KBM-7 (cell line): ENCODE results near the gene ABITRAM.
"Not testable (repeated sequence)": the region's sequence is repeated elsewhere in the genome, so short reads cannot be mapped to it uniquely, and the experiment has no call there.

ENCODE experiments used
- DNase-seq: peaks from one replicate; pipeline ENCODE4 v3.0.0-alpha.2; 2015
- in situ Hi-C: fragments of 300-500 bp; cut with MboI; formaldehyde crosslinking; loops from 2 replicates; pipeline ENCODE4 v1.14.3; 2020; ENCODE audit warnings: low sequenced_read_pairs, low pct_unique_long_range_greater_than_20kb, mixed read lengths

Gene ABITRAM

GRCh38 chr9:108934323-108934893 is at the start of gene ABITRAM:
ABITRAM (plus strand) TSS chr9:108934400; CDS start chr9:108934487, 87 bp downstream.
- peak; percentile 81 for DNase-seq
- in situ Hi-C loops, result no loop called here

- DNase-seq, result no peak
- in situ Hi-C loops, result no loop called here
Measured at GRCh38 chr9:108884701-108885100, 49.5 kb upstream of the ABITRAM start.

- in situ Hi-C loops, result no loop called here
- peak; percentile 18 for DNase-seq
Measured at GRCh38 chr9:108885643-108886348, 48.4 kb upstream of the ABITRAM start.

- in situ Hi-C loops, DNase-seq: not testable (repeated sequence)
Measured at GRCh38 chr9:108886594-108887271, 47.5 kb upstream of the ABITRAM start.

- DNase-seq, result no peak
- in situ Hi-C loops, result no loop called here
Measured at GRCh38 chr9:108889649-108890067, 44.5 kb upstream of the ABITRAM start.

GRCh38 chr9:108894225-108894997 is 39.8 kb upstream of the ABITRAM start:
- in situ Hi-C loops, result no loop called here
- DNase-seq, result no peak

GRCh38 chr9:108897324-108898096 is 36.7 kb upstream of the ABITRAM start:
- DNase-seq, result no peak
- in situ Hi-C loops, result no loop called here

- DNase-seq, in situ Hi-C loops: not testable (repeated sequence)
Measured at GRCh38 chr9:108899023-108899695, 35.0 kb upstream of the ABITRAM start.

GRCh38 chr9:108900176-108900575 is 34.0 kb upstream of the ABITRAM start:
- in situ Hi-C loops, result no loop called here
- DNase-seq, result no peak

- no peak for DNase-seq
Measured at GRCh38 chr9:108903420-108904103, 30.6 kb upstream of the ABITRAM start.

GRCh38 chr9:108904161-108904560 is 30.0 kb upstream of the ABITRAM start:
- in situ Hi-C loops, result no loop called here
- DNase-seq, result no peak

More at GRCh38 chr9:108903420-108904103, 30.6 kb upstream of the ABITRAM start:
- in situ Hi-C loops, result no loop called here

- in situ Hi-C loops, result no loop called here
- DNase-seq, result no peak
Measured at GRCh38 chr9:108905494-108905893, 28.7 kb upstream of the ABITRAM start.

GRCh38 chr9:108910402-108910801 is 23.8 kb upstream of the ABITRAM start:
- in situ Hi-C loops, result no loop called here
- no peak for DNase-seq

GRCh38 chr9:108910914-108911313 is 23.3 kb upstream of the ABITRAM start:
- in situ Hi-C loops, result no loop called here
- no peak for DNase-seq

GRCh38 chr9:108911820-108912219 is 22.4 kb upstream of the ABITRAM start:
- no peak for DNase-seq
- in situ Hi-C loops, result no loop called here

- DNase-seq, result no peak
- in situ Hi-C loops, result no loop called here
Measured at GRCh38 chr9:108913391-108913790, 20.8 kb upstream of the ABITRAM start.

- in situ Hi-C loops, result no loop called here
- DNase-seq, result no peak
Measured at GRCh38 chr9:108919517-108919916, 14.7 kb upstream of the ABITRAM start.

- in situ Hi-C loops, DNase-seq: not testable (repeated sequence)
Measured at GRCh38 chr9:108920401-108920800, 13.8 kb upstream of the ABITRAM start.
